Stimulated activated CD8-positive, alpha-beta memory T cell treated with anti-CD3 and anti-CD28 coated beads, Interleukin-4, amount 100 ng/mL, for 48 hours (primary cell): ENCODE measurements around the gene ZNF595.
A peak's percentile ranks its signal among the peaks of the same experiment; 100 is the strongest.
"Not testable (repeated sequence)": the region's sequence is repeated elsewhere in the genome, so short reads cannot be mapped to it uniquely, and the experiment has no call there.

Experiments used
- DNase-seq: peaks from one replicate; pipeline ENCODE4 v3.0.0-alpha.2; 2020

The ZNF595 gene

GRCh38 chr4:86559-87324, 33.6 kb downstream of the ZNF595 start:
- not testable (repeated sequence) for DNase-seq

DNA sequence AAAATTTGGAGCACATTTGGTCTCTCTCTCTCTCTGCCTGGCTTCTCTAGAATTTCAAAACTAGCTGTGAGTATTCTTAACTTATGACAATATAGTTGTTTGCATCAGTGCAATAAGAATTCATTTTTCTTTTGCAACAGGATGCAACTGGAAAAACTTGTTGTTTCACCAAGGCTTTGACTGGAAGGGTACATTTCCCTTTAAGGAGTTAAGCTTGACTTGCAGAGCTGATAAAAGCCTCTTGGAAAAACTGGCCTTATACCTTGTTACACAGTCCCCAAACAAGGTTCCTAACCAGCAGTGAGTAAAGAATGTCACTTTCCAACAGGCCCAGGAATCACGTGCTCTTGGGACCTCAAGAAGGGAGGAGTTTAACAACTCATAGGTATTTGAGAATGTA, 45.3 kb downstream of the ZNF595 start:
- DNase-seq, result no peak

GRCh38 chr4:99863-100262, 46.7 kb downstream of the ZNF595 start:
- no peak for DNase-seq

GRCh38 chr4:107083-107443, 53.9 kb downstream of the ZNF595 start:
- no peak for DNase-seq

DNA sequence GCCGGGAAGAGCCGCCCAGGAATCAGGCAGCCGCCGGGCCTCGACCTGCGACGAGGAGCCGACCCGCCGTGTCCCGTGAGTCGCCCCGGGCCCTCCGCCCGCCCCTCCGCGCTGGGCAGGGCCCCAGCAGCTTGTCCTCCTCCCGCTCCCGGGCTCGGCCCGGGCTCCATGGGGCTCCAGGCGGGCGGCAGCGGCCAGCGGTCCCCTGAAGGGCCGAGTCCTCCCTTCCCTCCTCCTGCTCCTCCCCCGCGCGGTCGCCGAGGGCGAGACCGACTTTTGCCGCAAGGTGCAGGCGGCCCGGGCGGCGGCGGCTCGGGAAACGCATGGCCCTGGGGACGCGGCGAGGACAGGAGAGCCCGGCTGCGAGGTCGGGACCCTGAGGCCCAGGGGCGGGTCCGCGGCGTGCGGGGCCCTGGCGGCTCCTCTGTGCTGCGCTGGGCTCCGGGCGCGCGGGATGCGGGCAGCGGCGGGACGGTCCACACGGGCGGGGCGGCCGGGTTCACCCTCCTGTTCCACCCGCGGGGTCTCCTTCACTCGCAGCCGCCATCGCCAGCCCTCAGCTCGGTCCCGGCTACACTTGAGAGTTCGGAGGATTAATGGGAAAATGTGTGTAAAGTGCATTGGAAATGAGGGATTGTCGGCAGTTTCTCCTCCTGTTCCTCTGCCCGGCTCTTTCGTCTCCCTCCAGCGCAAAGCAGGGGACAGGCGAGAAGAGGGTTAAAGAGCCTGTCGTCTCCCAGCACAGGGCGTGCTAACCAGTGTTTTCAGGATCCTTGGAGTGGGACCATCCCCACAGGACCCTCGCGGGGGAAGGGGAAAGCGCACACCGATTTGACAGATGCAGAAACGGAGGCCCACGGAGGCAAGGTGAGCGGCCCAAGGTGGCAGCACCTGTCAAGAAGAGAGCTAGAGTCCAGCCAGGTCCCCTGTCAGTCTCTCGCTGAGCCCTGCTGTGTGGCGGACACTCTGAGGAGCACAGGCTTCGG, 54.6 kb downstream of the ZNF595 start:
- no peak for DNase-seq

- DNase-seq, result no peak
Observed at GRCh38 chr4:112771-113170, 59.6 kb downstream of the ZNF595 start.

DNA sequence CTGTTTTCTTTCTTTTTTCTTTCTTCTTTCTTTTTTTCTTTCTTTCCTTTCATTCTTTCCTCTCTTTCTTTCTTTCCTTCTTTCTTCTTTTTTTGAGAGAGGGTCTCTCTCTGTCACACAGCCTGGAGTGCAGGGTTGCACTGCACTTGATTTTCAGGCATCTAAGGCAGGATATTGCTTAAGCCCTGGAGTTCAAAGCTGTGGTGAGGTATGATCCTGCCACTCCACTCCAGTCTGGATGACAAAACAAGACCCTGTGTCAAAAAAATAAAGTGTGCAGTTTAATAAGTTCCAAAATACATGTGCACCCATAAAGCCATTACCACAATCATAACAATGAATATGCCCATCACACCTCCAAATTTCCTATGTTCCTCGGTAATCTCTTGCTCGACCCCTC, 60.6 kb downstream of the ZNF595 start:
- DNase-seq, result no peak

DNA sequence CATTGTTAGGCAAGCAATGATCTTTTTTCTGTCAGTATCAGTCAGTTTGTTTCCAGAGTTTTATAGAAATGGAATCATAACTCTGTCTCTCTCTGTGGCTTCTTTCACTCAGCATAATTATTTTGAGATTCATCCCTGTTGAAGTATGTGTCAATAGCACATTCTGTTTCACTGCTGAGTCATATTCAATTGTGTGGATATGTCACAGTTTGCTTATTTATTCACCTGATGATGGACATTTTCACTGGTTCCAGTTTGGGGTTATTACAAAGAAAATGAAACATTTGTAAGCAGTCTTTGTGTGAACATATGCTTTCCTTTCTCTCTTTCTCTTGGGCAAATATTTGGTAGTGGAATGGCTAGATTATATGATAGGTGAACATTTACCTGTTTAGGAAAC, 61.0 kb downstream of the ZNF595 start:
- no peak for DNase-seq

- DNase-seq, result no peak
Observed at GRCh38 chr4:116499-116898, 63.4 kb downstream of the ZNF595 start.

DNA sequence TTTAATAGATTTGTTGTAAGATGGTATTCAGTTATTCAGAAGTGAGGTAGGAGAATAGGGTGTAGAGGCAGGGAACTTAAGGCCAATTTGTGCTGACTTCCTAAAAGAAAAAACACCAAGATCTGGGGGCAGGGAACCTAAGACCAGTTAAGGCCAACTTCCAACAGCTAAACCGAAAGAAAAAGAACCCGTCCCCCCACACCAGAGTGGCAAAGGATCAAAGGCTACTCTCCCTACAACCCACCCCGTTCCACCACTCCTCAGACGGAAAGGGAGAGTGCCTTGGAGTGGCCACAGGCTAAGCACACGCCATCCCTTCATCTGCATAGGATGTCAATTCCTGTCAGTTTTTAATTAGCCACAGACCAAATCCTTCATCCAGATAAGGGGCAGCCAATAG, 67.5 kb downstream of the ZNF595 start:
- DNase-seq, result no peak

- no peak for DNase-seq
Observed at GRCh38 chr4:121408-122084, 68.4 kb downstream of the ZNF595 start.

- not testable (repeated sequence) for DNase-seq
Observed at GRCh38 chr4:123922-124274, 70.8 kb downstream of the ZNF595 start.

- DNase-seq, result peak; percentile 94
Observed at GRCh38 chr4:124275-125081, 71.4 kb downstream of the ZNF595 start, which contains the start of gene ZNF718. ZNF718 (plus strand) TSS chr4:124501; CDS start chr4:124671, 170 bp downstream.

DNA sequence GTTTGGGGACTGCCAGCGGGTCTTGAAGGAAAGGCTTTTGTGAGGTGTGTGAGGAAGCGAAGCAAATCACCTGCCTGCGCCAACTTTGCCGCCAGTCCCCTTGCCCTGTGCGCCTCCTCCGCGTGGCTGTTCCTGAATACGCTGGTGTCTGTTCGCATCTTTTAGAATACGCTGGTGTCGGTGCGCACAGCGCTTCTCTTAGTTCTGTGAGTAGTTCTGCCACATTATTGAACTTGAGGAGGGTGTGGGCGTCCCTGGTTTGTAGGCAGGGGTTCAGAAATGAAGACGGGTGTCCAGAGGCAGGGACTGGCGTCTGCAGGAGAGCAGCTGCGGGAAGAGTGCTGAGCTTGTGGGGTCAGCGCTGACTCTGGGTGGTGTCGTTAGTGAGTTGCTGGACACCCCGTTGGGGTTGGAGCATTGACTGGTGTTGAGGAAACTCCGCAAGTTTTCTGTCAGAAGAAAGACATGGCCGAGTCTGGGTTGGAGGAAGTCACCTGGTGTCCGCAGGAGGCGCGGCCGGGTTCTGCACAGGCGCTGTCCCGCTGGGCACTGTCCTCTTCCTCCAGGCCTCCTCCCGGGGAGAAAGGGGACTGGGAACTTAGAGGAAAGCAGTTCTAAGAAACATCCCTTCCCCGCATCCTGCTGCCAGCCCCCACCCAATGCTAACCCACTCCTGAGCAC, 72.1 kb downstream of the ZNF595 start:
- peak; percentile 46 for DNase-seq

DNA sequence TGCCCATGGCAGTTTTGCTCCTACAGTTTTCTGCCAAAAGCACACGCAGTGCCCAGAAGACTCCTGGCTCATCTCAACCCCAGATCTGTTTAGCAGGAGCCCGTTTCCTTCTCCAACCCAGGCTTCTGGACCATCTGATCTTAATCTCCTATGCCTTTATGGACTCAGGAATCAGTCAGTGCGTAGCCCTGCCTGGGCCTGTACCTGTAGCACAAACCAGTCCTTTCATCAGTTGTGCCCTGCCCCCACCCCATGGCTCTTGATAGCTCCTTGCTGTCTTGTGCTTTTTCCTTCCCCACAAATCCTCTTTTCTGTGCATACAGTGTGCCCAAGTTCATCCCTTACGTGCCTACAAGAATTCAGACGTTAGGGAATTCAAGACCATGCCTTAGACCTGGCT, 72.7 kb downstream of the ZNF595 start:
- DNase-seq, result no peak

GRCh38 chr4:132483-132882, 79.4 kb downstream of the ZNF595 start:
- DNase-seq, result no peak
